Stimulated activated CD8-positive, alpha-beta memory T cell treated with anti-CD3 and anti-CD28 coated beads, Interleukin-15, amount 100 ng/mL, for 48 hours (primary cell): ENCODE measurements around the gene ANP32A.

Experiments used
- DNase-seq, 2 donors: peaks; one replicate each; pipeline ENCODE4 v3.0.0-alpha.2; 2020; ENCODE audit warnings: low read depth in 2 of 2

Gene ANP32A

DNA sequence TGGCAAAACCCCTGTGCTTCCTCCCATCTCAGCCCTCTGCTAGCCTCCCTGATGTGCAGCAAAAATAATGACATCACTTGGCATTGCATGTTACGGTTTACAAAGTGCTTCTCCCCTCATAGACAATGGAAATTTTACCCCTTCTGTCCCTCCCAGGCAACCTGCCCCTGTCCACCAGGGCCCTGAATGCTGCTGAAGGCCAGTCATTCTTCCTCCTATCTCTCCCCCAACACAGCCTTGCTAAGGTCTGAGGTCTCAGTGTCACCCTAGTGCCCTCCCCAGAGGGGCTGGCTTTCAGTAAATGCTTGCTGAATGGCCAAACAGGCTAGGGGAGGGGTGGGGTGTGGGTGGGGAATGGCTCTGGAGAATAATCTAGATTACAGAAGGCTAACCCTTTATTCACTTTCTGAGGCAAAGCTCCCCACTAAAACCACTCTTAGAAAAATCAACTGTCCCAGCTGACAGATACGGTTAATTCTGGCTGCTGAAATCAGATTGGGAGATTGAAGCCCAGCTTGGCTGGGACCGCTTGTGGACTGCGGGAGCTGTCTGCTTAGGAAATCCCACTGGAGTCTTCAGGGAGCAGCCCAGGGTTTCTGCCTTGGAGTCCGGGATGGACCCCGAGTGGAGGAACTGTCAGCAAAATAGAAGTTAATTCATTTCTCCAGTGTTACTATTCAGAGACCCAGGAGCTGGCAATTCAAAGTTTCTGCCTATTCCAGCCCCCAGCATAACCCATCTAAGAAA lies 22.9 kb downstream of the ANP32A start:
- DNase-seq, result peak in 1 of 2 donors; percentile 20

DNA sequence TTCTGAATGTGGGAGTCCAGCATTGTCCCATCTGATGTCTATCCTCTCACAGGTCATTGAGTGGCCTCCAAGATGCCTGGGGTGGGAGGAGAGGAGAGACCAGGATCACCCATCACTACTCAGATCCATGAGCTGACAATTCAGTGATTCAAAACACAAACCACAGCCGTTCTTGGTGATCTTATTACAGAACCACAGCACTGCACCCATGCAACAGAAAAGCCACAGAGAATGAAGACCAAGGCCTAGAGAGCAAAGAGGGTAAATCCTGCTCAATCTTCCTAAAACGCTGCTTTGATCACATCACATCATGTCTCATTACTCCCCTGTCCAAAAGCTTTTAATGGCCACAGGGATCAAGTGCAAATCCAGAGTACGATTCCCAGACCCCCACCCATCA lies 23.5 kb downstream of the ANP32A start:
- peak in 1 of 2 donors; percentile 36 for DNase-seq

GRCh38 chr15:68796576-68796975 lies 24.1 kb downstream of the ANP32A start:
- no peak for DNase-seq

DNA sequence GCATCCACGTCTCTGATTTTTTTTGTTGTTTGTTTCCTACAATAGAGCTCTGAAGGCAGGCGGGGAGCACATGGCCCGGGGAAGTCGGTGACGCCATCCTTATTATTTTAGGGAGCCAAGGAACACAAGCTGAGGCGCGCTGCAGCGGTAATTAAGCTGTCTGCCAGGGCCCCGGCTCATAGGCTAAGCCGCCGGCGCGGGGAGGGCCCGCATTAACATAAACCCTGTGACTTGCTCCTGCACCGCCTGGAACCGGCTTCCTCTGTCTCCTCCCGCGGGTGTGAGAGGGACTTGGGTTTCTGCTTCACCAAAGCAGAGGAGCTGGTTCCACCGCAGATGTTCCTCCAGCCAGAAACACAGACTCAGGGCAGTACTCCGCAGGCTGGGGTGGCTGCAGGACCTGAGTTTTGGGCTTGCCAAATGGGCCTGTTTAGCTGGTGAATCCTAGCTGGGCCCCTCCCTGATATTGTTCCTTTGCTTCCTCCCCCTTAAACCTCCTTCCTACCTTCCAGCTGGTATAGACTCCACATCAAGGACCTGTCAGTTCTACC lies 25.3 kb downstream of the ANP32A start:
- peak; percentile 19 to 52 for DNase-seq

GRCh38 chr15:68794863-68795262 lies 25.8 kb downstream of the ANP32A start:
- DNase-seq, result no peak

DNA sequence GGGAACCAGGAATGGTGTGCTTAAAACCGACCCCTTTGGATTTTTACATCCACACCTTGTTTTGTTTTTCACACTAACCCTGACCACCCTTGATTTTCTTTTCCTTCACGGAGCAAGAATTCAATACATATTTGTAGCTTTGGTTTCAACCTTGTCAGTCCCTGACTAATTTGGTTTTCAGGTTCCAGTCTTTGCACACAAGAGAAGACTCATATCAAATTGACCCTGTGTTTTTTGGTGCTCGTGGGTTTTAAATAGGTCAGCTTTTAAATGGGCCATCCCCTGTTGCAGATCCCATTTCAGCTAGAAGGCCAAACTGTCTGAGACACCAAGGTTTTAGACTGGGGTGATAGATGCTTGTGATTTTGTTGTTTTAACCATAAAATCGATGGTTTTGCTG lies 26.4 kb downstream of the ANP32A start:
- DNase-seq, result no peak

- no peak for DNase-seq
Observed at GRCh38 chr15:68793776-68794175, 26.9 kb downstream of the ANP32A start.

DNA sequence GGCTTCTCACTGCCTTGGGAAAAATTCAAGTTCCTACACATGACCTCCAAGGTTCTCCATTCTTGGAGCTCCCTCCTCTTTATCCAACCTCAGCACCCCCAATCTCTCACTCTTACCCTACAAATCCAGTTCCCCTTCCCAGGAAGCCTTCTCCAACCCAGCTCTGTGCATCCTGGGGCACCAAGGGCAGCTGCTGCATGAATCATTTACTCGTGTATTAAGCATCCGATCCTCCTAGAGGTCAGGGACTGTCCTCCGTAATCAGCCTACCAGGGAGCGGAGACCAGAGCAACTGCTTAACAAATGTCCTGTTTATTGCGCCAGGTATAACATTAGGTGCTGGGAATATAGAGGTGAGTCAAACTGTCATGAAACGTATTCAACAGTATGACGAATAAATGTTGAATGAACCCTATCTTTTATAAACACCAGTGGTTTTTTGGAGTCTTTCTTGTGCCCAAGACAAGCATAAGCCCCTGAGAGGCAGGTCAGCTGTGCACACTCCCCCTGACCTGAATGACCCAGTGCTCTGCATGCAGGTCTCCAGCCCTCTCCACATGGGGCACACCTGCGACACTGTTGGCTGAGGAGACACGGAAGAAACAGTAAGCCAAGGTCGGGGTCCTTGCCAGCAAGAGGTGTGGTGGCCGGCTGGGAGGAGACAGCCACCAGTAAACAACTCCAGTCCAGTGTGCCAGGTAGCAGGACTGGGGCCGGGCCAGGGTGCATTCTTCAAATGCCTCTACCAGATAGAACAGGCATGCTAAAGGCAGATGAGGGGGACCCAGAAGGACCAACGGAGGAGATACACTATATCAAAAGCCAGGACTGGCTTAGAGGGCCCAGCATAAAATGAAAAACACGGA lies 27.6 kb downstream of the ANP32A start:
- DNase-seq, result no peak

DNA sequence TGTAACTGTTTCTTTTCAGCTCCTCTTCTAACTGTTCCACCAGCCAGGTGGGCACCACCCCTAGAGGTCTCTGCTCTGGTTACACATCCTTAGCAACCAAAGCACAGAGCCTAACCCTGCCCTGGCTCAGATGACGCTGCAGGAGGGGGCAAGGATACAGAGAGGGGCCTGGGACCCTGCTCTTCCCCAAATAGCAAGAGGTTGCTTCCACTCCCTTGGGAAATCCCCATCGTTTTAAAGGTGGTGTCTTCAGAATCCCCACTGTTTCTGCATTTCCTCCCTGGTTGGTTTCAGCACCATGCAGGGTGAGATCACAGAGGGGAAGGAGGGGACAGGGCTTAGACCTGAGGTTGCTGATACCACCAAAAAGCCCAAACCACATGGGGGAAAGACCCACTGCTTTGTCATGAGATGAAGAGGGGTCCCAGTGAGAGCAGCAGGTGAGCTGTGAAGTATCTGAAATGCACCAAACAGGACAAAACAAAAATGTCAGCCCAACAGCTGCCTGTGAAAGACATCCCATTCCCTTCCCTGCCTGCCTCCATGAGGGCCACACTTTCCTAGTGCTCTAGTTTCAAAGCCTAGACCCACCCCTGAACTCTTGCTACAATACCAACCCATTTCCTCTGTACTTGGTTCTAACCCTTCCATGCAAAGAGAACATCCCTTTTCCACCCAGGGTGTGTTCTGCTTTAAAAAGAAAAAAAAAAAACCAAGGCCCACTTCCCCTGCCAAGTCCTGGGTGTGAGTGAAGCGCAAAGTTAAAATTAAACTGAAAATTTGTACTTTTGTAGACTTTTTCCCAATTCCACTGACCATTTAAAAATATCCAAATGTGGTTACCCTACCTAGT lies 29.0 kb downstream of the ANP32A start:
- DNase-seq, result peak; percentile 49 to 63

DNA sequence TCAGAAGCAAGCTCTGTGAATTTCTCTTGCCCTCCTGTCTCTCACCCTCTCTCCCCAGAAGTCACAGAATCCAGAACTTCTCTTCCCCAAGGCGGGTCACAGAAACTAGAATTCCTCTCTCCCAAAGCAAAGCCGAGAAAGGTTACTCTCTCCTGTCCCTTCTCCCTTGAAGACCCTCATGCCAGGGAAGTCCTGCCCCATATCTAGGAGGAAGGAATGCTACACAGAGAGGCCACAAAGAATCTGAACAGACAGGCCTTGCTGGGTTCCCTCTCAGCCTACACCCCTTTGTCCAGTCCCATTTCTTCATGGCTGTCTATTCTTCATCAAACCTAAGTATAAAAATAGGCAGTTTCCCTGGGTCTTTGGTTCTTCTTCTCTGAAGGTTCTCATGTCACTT lies 29.8 kb downstream of the ANP32A start:
- no peak for DNase-seq

DNA sequence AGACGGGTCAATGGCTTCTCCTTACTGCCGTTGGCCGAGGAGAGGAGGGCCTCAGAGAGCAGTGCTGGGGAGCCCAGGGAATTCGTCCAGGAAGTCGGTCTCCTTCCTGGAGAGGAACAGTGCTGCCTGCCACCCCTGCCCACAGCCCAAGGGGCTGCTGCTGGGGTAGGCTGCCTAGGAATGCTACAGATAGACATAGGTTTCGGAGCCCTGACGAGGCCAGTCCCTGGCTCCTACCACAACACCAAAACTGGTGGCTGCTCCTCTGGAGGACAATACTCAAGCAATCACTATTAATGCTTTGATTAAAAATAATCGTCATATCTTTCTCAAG lies 30.5 kb downstream of the ANP32A start:
- no peak for DNase-seq

GRCh38 chr15:68789534-68790241 lies 31.0 kb downstream of the ANP32A start:
- no peak for DNase-seq

DNA sequence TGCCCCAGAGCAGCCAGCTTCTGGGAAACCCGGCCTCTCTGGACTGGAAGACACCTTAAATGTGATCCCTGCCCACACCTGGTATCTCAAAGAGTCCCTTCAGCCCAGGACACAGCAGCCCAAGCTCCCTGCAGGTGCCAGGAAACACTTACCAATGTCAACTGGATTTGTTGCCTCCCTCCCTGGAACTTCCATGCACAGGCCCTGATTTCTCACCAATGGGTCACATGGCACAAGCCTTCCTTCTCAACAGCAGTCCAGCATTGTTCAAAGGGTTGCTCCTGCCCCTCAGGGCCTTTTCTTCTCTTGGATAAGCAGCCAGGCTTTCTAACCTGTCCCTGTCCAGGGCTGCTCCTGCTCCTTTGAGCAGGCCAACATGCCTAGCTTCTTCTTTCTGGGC lies 31.6 kb downstream of the ANP32A start:
- DNase-seq, result no peak

DNA sequence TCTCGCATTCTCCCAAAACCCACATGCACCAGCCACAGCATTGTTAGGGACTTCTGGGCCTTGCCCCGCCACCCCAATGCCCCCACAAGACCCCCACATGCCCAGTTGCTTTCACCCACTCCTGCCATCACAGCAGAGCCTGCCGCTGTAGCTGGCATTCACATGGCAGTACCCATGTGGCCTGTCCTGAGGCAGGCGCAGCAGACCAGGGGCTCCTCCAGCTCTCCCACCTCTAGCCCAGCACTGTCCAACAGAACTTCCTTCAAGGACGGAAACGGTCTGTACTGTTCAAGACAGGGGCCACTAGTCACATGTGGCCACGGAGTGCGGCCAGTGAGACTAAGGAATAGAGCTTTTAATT lies 32.5 kb downstream of the ANP32A start:
- no peak for DNase-seq

DNA sequence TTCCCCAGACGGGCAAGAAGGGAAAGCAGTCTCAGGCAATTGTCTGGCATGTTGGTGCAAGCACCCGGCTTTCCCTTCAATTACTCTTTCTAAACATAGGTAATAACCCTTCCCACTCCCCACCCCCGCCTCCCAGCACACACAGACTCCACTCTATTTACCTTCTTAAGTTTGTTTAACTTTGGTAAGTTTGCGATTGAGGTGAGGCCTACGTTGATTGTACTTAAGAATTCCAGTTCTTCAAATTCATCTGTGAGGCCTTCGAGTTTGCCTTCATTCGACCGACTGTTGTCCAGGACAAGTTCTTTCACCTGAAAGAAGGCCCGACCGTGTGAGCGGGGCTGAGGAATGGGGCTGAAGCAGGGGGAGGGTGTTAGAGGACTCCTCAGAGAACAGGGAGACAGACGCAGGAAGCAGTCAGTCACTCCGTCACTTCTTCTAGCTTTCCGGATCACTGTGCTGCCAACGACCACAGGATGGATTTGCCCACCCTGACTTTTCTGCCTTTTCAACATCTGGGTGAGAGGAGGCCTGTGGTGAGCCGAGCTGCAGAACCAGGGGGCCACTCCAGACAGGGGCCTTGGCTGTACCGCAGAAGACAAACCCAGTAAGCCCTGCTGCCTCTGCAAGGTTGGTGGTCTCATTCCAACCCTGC lies 33.0 kb downstream of the ANP32A start:
- DNase-seq, result no peak

DNA sequence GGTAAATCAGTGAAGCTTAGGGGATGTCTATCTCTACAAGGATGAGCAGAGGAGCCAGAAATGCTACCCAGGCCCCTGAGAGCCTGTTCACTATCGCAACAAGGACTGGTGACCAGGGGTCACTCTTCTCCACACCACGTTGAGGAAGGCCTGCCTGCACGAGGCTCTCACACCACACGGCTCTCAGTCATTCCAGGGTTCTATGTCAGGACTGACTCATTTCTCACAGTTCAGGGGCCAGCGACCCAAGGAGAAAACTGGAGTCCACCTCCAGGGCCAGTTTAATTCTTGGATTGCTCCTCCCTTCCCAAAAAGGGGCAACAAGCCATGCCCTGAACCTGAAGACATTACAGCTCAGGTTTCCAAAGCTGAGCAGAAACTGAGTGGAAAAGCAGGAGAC lies 33.9 kb downstream of the ANP32A start:
- no peak for DNase-seq

DNA sequence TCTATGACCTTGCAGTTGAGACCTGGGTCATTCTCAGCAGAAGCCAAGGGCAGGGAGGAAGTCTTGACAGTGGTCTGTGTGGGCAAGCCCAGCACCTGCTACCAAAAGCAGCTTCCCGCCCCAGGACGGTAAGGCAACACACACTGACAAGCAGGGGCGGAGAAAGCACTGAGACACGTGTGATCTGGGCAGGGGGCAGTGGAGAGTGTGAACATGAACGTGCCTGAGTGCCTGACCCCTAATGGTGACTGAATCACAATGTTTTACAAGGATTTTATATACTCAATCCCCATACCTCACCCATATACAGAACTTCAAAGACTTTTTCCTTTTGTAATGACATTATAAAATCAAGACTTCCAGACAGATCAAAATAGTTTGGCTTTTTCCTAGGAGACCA lies 35.2 kb downstream of the ANP32A start:
- no peak for DNase-seq

GRCh38 chr15:68784206-68784605 lies 36.5 kb downstream of the ANP32A start:
- DNase-seq, result no peak

DNA sequence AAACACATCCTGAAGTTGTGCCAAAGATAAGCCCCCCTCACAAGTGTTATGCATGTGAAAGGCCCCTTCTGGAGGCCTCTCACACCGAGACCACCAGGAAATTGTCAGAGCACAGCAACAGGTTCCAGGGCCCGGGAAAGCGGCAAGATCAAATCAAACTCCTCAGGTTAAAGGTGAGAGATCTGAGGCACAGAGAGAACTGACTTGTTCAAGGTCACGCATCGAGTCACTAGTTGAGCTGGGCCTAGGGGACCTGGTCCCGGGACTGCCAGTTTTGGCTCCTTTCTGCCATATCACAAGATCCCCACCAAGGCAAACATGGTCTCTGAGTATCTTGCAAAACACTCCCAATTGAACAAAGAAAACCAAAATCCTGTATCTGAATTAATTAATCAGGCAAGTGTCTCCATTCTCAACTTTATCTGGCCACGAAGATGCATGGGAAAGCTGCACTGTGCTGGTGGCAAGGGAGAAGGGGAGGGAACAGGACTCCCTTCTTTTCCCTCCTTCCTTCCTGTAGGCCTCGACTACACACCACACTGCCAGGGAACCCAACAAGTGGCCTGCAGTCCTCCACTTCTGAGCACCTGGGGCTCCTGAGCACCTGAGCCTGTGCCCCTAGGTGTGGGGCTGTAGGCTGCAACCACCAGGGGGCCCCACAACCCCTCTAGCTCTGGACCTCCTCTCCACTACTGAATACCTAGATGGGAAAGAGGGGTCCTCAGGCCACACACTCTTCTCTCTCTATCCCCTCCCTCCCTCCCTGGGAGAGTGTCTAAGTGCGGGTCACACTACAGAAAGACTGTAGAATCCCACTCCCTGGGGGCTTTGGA lies 37.3 kb downstream of the ANP32A start:
- DNase-seq, result peak in 1 of 2 donors; percentile 40

DNA sequence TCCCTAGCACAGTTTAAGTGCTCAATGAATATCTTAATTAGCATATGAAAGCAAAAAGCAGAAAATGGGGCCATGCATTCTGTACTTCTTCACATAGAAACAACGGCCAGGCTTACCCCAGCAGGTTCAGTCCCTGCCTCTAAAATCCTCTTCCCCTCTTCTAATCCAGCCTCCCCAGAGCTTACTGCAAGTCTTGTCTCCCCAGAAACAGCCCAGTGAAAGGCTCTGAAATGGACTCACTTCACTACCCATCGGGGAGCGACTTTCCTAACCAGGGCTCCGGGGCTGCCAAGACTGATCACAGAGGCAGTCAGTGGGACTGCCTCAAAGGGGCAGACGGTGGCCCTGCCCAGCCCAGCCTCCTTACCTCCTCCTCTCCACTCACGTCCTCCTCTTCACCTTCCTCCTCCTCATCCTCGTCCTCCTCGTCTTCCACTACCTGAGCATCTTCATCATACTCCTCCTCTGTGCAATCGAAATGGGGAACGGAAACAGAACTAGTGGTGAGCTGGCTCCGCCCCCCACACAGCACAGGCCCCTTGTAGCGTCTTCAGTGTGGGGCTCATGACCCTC lies 38.0 kb downstream of the ANP32A start:
- no peak for DNase-seq
